Fibroblast of lung (primary cell): ENCODE measurements around the gene SLIT3. TPM values are rescaled to one million over a fixed set of nuclear protein-coding genes. Genes with fewer than 3 reads are reported as not detected.

Source experiments
- DNase-seq, 2 donors: peaks; one replicate each; pipeline versions ENCODE4 v3.0.0 to v3.0.0-alpha.2; 2010; ENCODE audit warnings: low read depth in 2 of 2
- H2AFZ ChIP-seq: 2 replicates; pipeline ENCODE4 v1.5.1; 2012; ENCODE audit warnings: low read length, control low read depth, inconsistent platforms
- H3K27ac ChIP-seq: 2 replicates; pipeline ENCODE4 v1.5.1; 2011; ENCODE audit warnings: low read length, control low read depth; ENCODE audit not compliant: insufficient read depth
- H3K27me3 ChIP-seq: 2 replicates; pipeline ENCODE4 v1.5.1; 2011; ENCODE audit warnings: mild to moderate bottlenecking, low read length; ENCODE audit not compliant: control insufficient read depth, insufficient read depth
- H3K36me3 ChIP-seq: 2 replicates; pipeline ENCODE4 v1.5.1; 2011; ENCODE audit warnings: low read length; ENCODE audit not compliant: control insufficient read depth, insufficient read depth
- H3K4me1 ChIP-seq: 2 replicates; pipeline ENCODE4 v1.5.1; 2011; ENCODE audit warnings: low read length; ENCODE audit not compliant: control insufficient read depth, insufficient read depth; ENCODE audit errors: extremely low read depth
- H3K4me2 ChIP-seq: 2 replicates; pipeline ENCODE4 v1.5.1; 2011; ENCODE audit warnings: low read length, control low read depth; ENCODE audit not compliant: insufficient read depth; ENCODE audit errors: extremely low read depth
- H3K4me3 ChIP-seq, 4 experiments: fragments of 200-600 bp in 1 of 4; sonication (generic) in 1 of 4; replicated peaks in 1 of 4; 2 replicates each; pipeline ENCODE4 v1.5.1; 2011 to 2016; ENCODE audit warnings: low read length in 4 of 4, low read depth in 3 of 4, mild to moderate bottlenecking in 3 of 4, control low read depth in 2 of 4, inconsistent platforms in 1 of 4, mixed read lengths in 1 of 4; ENCODE audit not compliant: insufficient read depth in 1 of 4; ENCODE audit errors: control extremely low read depth in 1 of 4
- H3K79me2 ChIP-seq: 2 replicates; pipeline ENCODE4 v1.5.1; 2012; ENCODE audit warnings: mild to moderate bottlenecking, low read length, inconsistent platforms; ENCODE audit not compliant: control insufficient read depth, insufficient read depth
- H3K9ac ChIP-seq: 2 replicates; pipeline ENCODE4 v1.5.1; 2011; ENCODE audit warnings: mild to moderate bottlenecking, low read length, control low read depth; ENCODE audit not compliant: insufficient read depth
- H3K9me3 ChIP-seq: 2 replicates; pipeline ENCODE4 v1.5.1; 2012; ENCODE audit warnings: low read depth, low read length; ENCODE audit not compliant: control insufficient read depth, insufficient read depth
- H4K20me1 ChIP-seq: 2 replicates; pipeline ENCODE4 v1.5.1; 2011; ENCODE audit warnings: low read length; ENCODE audit not compliant: control insufficient read depth, insufficient read depth; ENCODE audit errors: extremely low read depth
- CTCF ChIP-seq, 2 donors: IDR thresholded peaks in 1 of 2; conservative IDR thresholded peaks in 1 of 2; 1 replicate in 1 of 2; 2 replicates in 1 of 2; pipeline ENCODE4 v1.5.1; 2011 to 2012; ENCODE audit warnings: low read length in 2 of 2, control low read depth in 1 of 2, inconsistent platforms in 1 of 2, low read depth in 1 of 2, mild to moderate bottlenecking in 1 of 2
- EZH2 ChIP-seq: IDR thresholded peaks from 2 replicates; pipeline ENCODE4 v1.5.1; 2012; ENCODE audit warnings: low read length, control low read depth, mild to moderate bottlenecking; ENCODE audit errors: missing control alignments
- polyA plus RNA-seq, 2 donors: library from polyadenylated mRNA; depleted of rRNA in 1 of 2; stranded (reverse) in 1 of 2; unstranded in 1 of 2; fragments of >200 nt; gene quantifications; 2 replicates each; pipeline ENCODE4 v1.2.1, GENCODE V29; 2011 to 2012; ENCODE audit warnings: missing spikeins in 1 of 2
- total RNA-seq: library from RNA; depleted of rRNA; stranded (reverse); fragments of >200 nt; gene quantifications from 2 replicates; pipeline ENCODE4 v1.2.1, GENCODE V29; 2014

SLIT3 gene
- total and polyA plus RNA-seq, 2 donors (not counting 1 experiment from before 2014, with no cell fraction given), result 1.6 to 4.6 TPM

DNA sequence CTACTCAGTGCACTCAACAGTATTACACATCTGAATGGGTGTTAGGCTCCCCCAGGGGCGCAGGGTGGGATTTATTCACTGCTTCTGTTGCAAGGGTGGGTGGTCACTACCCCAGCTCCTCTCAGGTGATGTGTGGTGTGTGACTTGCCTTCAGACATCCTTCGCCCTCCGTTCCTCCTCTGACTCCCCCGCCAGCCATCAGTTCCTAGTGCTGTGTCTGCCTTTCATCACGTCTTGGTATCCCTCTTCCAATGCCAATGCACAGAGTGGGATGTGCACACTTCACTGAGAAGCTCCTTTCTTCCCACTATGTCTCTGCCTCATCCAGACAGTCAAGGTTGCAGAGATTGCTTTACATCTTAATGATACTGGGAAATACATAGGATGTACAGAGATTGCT is 79.4 kb downstream of the SLIT3 start:
- H3K27me3 ChIP-seq, result no peaks in the 10 kb centered on the region
- no peak overlapping the region for H3K4me3 ChIP-seq
- TF ChIP-seq CTCF (conservative IDR thresholded peaks at IDR 0.05 in 1 of 2, IDR thresholded peaks at IDR 0.05 in 1 of 2; ENCODE audit: low read depth in 1 of 2, low read length in 2 of 2) (no peak), EZH2 (no peak)
- H3K79me2 ChIP-seq, result no peaks in the 10 kb centered on the region
- H4K20me1 ChIP-seq, result no peaks in the 10 kb centered on the region
- H2AFZ ChIP-seq, result no peak overlapping the region
- no peak overlapping the region for H3K4me2 ChIP-seq
- no peak for DNase-seq
- no peak overlapping the region for H3K27ac ChIP-seq
- H3K9me3 ChIP-seq, result no peaks in the 10 kb centered on the region
- H3K36me3 ChIP-seq, result no peaks in the 10 kb centered on the region
- H3K4me1 ChIP-seq, result no peaks in the 10 kb centered on the region
- no peak overlapping the region for H3K9ac ChIP-seq

- Histone ChIP-seq H2AFZ (no peak overlapping the region), H3K9me3 (no peaks in the 10 kb centered on the region), H3K9ac (no peak overlapping the region), H3K79me2 (no peaks in the 10 kb centered on the region), H4K20me1 (no peaks in the 10 kb centered on the region), H3K4me3 (no peak overlapping the region), H3K27me3 (no peaks in the 10 kb centered on the region), H3K4me1 (no peaks in the 10 kb centered on the region), H3K27ac (no peak overlapping the region), H3K36me3 (no peaks in the 10 kb centered on the region), H3K4me2 (no peak overlapping the region)
- TF ChIP-seq EZH2 (no peak), CTCF (conservative IDR thresholded peaks at IDR 0.05 in 1 of 2, IDR thresholded peaks at IDR 0.05 in 1 of 2; ENCODE audit: low read depth in 1 of 2, low read length in 2 of 2) (no peak)
- no peak for DNase-seq
Measured at GRCh38 chr5:169219961-169220360, 81.0 kb downstream of the SLIT3 start.

- Histone ChIP-seq H3K36me3 (no peaks in the 10 kb centered on the region), H4K20me1 (no peaks in the 10 kb centered on the region), H3K4me1 (no peaks in the 10 kb centered on the region), H3K27ac (no peak overlapping the region), H3K9me3 (no peaks in the 10 kb centered on the region), H3K79me2 (no peaks in the 10 kb centered on the region), H3K4me3 (no peak overlapping the region), H2AFZ (no peak overlapping the region), H3K4me2 (no peak overlapping the region), H3K9ac (no peak overlapping the region), H3K27me3 (no peaks in the 10 kb centered on the region)
- DNase-seq, result no peak
- TF ChIP-seq CTCF (conservative IDR thresholded peaks at IDR 0.05 in 1 of 2, IDR thresholded peaks at IDR 0.05 in 1 of 2; ENCODE audit: low read depth in 1 of 2, low read length in 2 of 2) (no peak), EZH2 (no peak)
Measured at GRCh38 chr5:169219351-169219750, 81.6 kb downstream of the SLIT3 start.
